Activated CD8-positive, alpha-beta memory T cell treated with anti-CD3 and anti-CD28 coated beads, Interleukin-2, amount 10 ng/mL, durations not matched to agents 7 days and 5 days (primary cell): ENCODE data around the gene IMMP1L. TPM values are rescaled to one million over a fixed set of nuclear protein-coding genes. Genes with fewer than 3 reads are reported as not detected.

Experiments
- ATAC-seq: fragments of 150-1000 bp; cut with Tn5 transposase; one replicate; pipeline ENCODE4 v1.10.0; 2021; ENCODE audit warnings: moderate library complexity
- CTCF ChIA-PET: fragments of 350-600 bp; sonication (Branson Sonifier 250); formaldehyde crosslinking; loops from one replicate; lab custom pipeline; 2021; ENCODE audit warnings: antibody characterized with exemption; lab: Charles Lee
- DNase-seq: peaks from one replicate; pipeline ENCODE4 v3.0.0-alpha.2; 2020
- H3K27ac Mint-ChIP-seq: one replicate; pipeline ENCODE4 v1.8.0; 2021; ENCODE audit warnings: mild to moderate bottlenecking, mixed read lengths
- H3K27me3 Mint-ChIP-seq: one replicate; pipeline ENCODE4 v1.8.0; 2021; ENCODE audit warnings: mixed read lengths
- H3K36me3 Mint-ChIP-seq: one replicate; pipeline ENCODE4 v1.8.0; 2021; ENCODE audit warnings: mild to moderate bottlenecking, mixed read lengths
- H3K4me1 Mint-ChIP-seq: one replicate; pipeline ENCODE4 v1.8.0; 2021; ENCODE audit warnings: mixed read lengths
- H3K4me3 Mint-ChIP-seq: one replicate; pipeline ENCODE4 v1.8.0; 2021; ENCODE audit warnings: mild to moderate bottlenecking, moderate library complexity, mixed read lengths
- H3K9me3 Mint-ChIP-seq: one replicate; pipeline ENCODE4 v1.8.0; 2022; ENCODE audit warnings: low read depth, mixed read lengths
- total RNA-seq, 2 experiments: library from RNA; stranded (reverse); gene quantifications; one replicate each; pipeline ENCODE4 v1.2.3, GENCODE V29; 2021

Gene IMMP1L, protein sequence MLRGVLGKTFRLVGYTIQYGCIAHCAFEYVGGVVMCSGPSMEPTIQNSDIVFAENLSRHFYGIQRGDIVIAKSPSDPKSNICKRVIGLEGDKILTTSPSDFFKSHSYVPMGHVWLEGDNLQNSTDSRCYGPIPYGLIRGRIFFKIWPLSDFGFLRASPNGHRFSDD
- 10 to 100 TPM; 15.2 to 19.9 TPM for total RNA-seq

DNA sequence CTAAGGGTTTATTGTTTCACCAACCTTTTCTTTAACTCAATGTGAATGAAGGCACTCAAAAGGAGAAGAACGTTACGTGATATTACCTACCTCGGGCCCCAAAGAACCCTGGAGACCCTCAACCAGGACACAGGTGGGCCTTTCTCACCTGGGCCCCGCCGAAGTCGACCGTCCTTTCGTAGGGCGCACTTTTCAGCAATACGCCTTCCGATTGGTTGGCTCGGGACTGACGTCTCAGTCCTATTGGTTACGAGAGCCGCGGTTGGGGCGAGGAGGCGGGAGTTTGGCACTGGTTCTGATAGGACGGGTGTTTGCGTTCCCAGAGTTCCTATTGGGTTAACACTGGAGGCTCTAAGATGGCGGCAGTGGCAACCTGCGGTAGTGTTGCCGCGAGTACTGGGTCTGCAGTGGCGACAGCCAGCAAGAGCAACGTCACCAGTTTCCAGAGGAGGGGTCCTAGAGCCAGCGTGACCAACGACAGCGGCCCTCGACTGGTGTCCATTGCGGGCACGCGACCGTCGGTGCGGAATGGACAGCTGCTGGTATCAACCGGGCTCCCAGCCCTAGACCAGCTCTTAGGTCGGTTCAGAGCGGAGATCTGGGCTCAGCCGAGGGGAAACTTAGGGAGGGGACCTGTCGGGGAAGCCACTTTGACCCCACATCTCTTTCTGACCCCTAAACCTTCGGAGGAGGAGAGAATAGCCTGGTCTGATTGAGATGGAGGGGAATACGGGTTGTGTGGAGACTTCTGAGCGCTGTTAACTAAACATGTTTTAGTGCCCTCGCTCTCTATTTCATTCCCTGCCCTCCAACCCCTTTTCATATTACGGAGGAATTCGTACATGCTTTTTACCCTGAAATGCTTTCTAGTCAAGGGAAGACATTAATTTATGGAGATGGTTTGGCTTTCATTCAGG is at the start of gene IMMP1L, which contains the start of gene ELP4:
Gene IMMP1L, minus strand, starts transcription at position 194 of the 917 bp plus-strand sequence. CDS start 46,346 bp downstream, outside the sequence.
Gene ELP4, plus strand, starts transcription at position 339 of the 917 bp plus-strand sequence. Its CDS starts 18 bp downstream, at position 357.
- Mint-ChIP-seq H3K4me1 (peaks cover 26% of the 10 kb centered on the region), H3K4me3 (peak within 1 kb of the TSS; percentile 95), H3K27ac (peak within 1 kb of the TSS; percentile 93), H3K9me3 (no peaks in the 10 kb centered on the region), H3K27me3 (no peaks in the 10 kb centered on the region), H3K36me3 (peaks cover 10% of the 10 kb centered on the region)
- CTCF ChIA-PET = no interaction called here
- DNase-seq (peak; percentile 97), ATAC-seq (peak; percentile 99)

DNA sequence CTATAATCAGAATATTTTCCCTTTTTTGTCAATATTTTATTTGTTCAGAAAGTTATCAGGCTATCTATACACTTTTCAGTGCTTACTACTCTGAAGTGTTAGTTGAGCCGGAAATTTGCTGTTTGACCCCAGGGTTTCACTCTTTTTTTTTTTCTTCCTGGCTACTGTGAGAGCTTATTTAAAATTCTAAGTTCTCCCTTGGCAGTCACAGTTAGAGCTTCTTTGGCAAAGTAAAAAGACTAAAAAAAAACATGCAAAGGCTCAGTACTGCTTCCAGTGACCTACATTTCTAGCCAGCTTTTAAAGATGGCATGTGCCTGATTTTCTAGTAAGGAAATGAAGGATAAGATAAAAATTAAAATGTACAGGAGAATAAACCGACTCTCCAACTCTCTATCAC is 48.6 kb upstream of the IMMP1L start:
- Mint-ChIP-seq H3K36me3 (peaks cover 1% of the 10 kb centered on the region), H3K4me1 (no peaks in the 10 kb centered on the region), H3K9me3 (no peaks in the 10 kb centered on the region), H3K27ac (no peak overlapping the region), H3K4me3 (no peak overlapping the region), H3K27me3 (no peaks in the 10 kb centered on the region)
- CTCF ChIA-PET = no interaction called here
- ATAC-seq = no peak
- no peak for DNase-seq

DNA sequence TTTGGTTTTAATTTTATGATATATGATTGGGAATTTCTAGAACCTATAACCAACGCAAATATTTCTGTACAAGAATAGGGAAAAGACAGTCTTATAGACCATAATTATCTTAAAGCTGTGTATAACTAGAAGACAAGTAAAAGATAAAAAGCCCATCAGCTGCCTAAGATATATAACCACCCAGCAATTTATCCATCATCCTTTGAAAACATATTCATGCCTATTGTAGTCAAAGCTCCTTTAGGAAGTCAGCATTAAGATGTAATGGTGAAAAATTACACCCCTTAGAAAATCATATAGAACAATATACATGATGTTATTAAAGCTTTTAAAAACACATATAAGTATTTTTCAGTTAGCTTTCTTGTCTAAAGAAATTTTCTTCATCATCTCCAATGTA is 46.5 kb upstream of the IMMP1L start:
- Mint-ChIP-seq H3K4me1 (no peaks in the 10 kb centered on the region), H3K36me3 (peaks cover 1% of the 10 kb centered on the region), H3K4me3 (no peak overlapping the region), H3K9me3 (no peaks in the 10 kb centered on the region), H3K27ac (no peak overlapping the region), H3K27me3 (no peaks in the 10 kb centered on the region)
- CTCF ChIA-PET = no interaction called here
- no peak for DNase-seq
- no peak for ATAC-seq

DNA sequence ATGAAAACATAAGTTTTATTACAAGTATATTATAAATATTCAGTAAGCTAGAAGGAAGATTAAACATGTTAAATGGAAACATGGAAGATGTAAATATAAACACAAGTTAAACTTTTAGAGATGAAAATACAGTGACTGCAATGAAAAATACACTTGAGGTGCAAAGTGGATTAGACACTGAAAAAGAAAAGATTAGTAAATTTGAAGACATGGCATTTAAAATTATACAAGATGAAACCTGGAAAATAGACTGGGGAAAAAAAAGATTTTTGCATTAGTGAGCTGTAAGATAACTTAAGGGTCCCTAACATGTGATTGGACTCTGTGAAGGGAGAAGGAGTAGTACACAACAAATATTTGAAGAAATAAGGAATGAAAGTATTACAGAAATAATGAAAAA is 33.4 kb upstream of the IMMP1L start:
- Mint-ChIP-seq H3K4me1 (no peaks in the 10 kb centered on the region), H3K36me3 (peaks cover 27% of the 10 kb centered on the region), H3K9me3 (peaks cover 11% of the 10 kb centered on the region), H3K27ac (no peak overlapping the region), H3K27me3 (no peaks in the 10 kb centered on the region), H3K4me3 (no peak overlapping the region)
- CTCF ChIA-PET = no interaction called here
- no peak for DNase-seq
- ATAC-seq = no peak

DNA sequence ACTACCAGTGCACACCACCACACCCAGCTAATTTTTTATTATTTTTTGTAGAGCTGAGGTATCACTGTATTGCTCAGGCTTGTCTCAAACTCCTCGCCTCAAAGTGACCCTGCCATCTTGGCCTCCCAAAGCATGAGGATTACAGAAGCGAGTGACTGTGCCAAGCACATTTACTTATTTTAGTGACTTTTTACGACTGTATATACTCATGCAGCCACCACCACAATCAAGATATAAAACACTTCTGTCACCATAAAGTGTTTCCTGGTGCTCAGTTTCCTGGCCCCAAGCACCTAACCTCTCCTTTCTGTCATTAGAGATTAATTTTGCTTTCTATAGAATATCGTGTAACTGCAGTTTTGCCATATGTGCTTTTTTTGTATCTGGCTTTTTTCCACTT is 26.1 kb upstream of the IMMP1L start:
- Mint-ChIP-seq H3K27ac (no peak overlapping the region), H3K36me3 (peaks cover 13% of the 10 kb centered on the region)
- CTCF ChIA-PET = no interaction called here

DNA sequence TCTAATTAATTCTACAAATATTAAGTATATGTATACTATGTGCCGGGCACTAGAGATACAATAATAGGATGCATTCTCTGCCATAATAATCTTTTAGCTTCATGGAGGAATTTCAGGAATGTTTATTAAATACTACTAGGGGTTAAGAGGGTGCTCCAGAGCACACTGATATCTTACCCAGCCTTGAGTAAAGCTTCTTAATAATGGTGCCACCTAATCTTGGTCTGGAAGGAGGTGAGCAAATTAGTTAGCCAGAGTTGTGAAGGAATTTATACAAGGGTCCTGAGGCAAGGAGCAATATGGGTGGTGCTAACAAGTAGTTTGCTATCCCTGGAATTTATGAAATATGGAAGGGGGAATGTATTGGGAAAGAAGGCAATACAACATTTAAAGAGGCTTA is 21.9 kb upstream of the IMMP1L start:
- CTCF ChIA-PET = no interaction called here
- DNase-seq = no peak
- Mint-ChIP-seq H3K4me3 (no peak overlapping the region), H3K9me3 (no peaks in the 10 kb centered on the region), H3K27me3 (no peaks in the 10 kb centered on the region), H3K27ac (no peak overlapping the region), H3K36me3 (peaks cover 7% of the 10 kb centered on the region), H3K4me1 (no peaks in the 10 kb centered on the region)
- no peak for ATAC-seq

More for the DNA sequence above, 26.1 kb upstream of the IMMP1L start:
- Mint-ChIP-seq H3K4me3 (no peak overlapping the region), H3K9me3 (no peaks in the 10 kb centered on the region), H3K27me3 (no peaks in the 10 kb centered on the region), H3K4me1 (no peaks in the 10 kb centered on the region)
- DNase-seq (no peak), ATAC-seq (no peak)

DNA sequence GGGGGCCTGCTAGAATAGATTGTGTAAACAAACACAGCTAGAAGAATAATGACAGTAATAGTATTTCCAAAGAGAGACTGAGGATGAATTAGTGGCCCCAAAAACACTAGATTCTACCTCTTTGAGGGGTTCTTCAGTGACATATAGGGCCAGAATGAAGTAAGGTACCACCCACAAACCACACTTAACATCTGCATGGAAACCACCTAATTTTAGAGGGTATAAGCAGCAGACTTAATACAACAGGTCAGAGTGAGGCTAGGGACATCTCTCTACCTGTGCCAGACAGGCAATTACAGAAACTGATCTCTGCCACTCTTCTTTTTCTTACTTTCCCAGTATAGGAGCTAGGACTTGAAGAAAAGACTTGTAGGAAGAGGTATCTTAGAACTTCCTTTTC is 20.3 kb upstream of the IMMP1L start:
- Mint-ChIP-seq H3K4me3 (no peak overlapping the region), H3K27ac (no peak overlapping the region), H3K4me1 (no peaks in the 10 kb centered on the region), H3K36me3 (peaks cover 5% of the 10 kb centered on the region), H3K9me3 (no peaks in the 10 kb centered on the region), H3K27me3 (no peaks in the 10 kb centered on the region)
- no peak for ATAC-seq
- CTCF ChIA-PET = no interaction called here
- no peak for DNase-seq

DNA sequence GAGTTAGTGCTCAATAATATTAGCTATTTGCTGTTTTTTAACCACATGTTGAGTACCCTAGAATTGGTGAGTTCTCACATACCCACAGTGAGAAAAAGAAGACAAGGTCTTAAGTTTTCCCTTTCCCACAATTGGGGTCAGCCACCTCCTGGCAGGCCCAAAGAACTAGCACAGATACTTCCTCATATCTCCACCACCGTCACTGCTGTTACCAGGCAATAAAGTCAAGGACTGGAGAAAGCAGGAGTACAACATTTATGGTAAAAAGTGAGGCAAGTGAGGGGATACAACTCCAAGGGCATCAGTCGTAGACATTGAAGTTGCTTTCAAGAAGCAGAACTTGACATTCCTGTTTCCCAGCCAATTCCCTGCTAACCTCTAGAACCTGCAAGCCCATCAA is 19.8 kb upstream of the IMMP1L start:
- ATAC-seq (no peak), DNase-seq (no peak)
- Mint-ChIP-seq H3K4me3 (no peak overlapping the region), H3K9me3 (no peaks in the 10 kb centered on the region), H3K4me1 (no peaks in the 10 kb centered on the region), H3K27ac (no peak overlapping the region), H3K27me3 (no peaks in the 10 kb centered on the region), H3K36me3 (peaks cover 7% of the 10 kb centered on the region)
- CTCF ChIA-PET = no interaction called here

DNA sequence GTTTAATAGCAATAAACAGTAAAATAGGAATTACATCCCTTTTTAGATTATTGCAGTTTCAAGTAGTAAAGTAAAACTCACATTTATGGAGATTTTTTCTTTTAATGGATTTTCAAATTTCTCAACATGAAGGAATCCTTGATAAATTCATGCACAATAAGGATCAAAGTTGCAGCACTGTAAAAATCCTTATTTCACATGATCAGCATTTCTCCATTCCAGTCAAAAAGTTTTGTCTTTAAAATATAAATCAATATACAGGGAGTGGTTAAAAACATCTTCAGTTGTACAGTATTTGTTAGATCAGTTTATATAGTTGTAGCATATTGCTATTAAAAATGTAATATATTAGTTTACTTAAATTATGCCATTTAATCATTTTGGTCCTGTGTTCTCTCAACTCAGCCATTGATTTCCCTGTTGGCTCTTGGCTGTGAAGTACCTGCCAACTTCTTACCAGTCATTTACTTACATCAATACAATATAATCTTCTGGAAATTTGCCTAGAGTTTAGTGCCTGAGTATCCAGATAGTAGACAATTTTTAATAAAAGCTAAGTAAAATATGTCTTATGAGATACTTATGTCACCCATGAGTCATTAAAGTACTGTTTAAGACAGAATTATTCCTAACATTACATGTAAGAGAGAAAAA is 12.2 kb upstream of the IMMP1L start:
- no peak for ATAC-seq
- Mint-ChIP-seq H3K36me3 (peaks cover 6% of the 10 kb centered on the region), H3K4me1 (no peaks in the 10 kb centered on the region), H3K4me3 (no peak overlapping the region), H3K9me3 (no peaks in the 10 kb centered on the region), H3K27ac (no peak overlapping the region), H3K27me3 (no peaks in the 10 kb centered on the region)
- CTCF ChIA-PET = no interaction called here
- no peak for DNase-seq

DNA sequence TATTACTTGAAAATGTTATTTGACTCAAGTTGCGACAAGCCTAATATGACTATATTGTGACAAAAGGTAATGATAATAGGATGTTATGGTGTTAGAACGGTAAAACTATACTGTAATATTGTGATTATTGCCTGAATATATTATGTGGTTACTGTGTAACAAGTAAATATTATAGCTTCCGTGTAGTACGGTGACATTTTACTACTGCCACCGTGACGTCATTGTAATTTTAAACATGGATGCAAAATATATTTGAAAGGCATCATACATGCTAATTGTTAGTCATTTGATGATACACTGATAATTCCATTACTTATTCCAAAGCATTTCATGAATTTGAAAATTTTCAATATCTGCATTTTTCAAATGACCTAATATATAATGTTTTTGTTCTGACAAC is 2.7 kb upstream of the IMMP1L start:
- Mint-ChIP-seq H3K27me3 (no peaks in the 10 kb centered on the region), H3K36me3 (peaks cover 4% of the 10 kb centered on the region), H3K9me3 (no peaks in the 10 kb centered on the region), H3K4me1 (peaks cover 26% of the 10 kb centered on the region), H3K27ac (no peak overlapping the region), H3K4me3 (no peak overlapping the region)
- DNase-seq = no peak
- ATAC-seq = no peak
- CTCF ChIA-PET = no interaction called here

DNA sequence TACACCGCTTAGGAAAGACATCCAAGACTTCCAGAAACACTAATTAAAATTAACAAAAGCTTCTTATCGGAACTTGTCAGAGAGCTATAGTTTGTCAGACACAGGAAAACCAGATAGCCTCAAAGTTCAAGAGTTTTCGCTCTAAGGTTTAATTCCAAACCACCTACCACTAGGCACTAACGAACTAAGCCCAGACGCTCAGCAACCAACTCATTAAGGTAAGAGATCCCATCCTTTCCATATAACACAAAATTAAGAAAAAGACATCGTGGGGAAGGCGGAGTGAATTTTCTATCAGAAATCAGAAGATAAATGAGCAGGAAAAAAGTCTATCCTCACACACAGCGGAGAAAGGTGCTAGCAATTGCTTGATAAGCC is 382 bp downstream of the IMMP1L start:
- Mint-ChIP-seq H3K27me3 (no peaks in the 10 kb centered on the region), H3K4me3 (peak overlapping the region; percentile 95), H3K27ac (peak overlapping the region; percentile 93), H3K9me3 (no peaks in the 10 kb centered on the region), H3K4me1 (peaks cover 26% of the 10 kb centered on the region), H3K36me3 (peaks cover 15% of the 10 kb centered on the region)
- CTCF ChIA-PET = no interaction called here
- ATAC-seq = peak; percentile 8
- DNase-seq = no peak

DNA sequence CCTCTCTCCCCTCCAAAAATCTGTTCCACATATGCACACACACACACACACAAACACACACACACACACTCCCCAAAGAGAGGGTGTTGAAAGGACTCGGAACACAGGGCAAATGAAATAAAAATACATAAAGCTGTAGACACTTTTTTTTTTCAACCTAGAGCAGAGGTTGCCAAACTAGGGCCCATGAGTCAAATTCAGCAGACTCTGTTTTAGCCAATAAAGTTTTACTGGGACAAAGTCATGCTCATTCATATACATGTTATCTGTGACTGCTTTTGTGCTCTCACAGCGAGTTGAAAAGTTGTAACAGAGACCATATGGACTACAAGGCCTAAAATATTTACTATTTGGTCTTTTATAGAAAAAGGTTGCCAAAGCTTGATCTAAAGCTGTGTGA is 8.9 kb downstream of the IMMP1L start:
- Mint-ChIP-seq H3K27me3 (no peaks in the 10 kb centered on the region), H3K4me1 (no peaks in the 10 kb centered on the region), H3K9me3 (no peaks in the 10 kb centered on the region), H3K4me3 (no peak overlapping the region), H3K27ac (no peak overlapping the region), H3K36me3 (peaks cover 20% of the 10 kb centered on the region)
- DNase-seq (no peak), ATAC-seq (no peak)
- CTCF ChIA-PET = no interaction called here

DNA sequence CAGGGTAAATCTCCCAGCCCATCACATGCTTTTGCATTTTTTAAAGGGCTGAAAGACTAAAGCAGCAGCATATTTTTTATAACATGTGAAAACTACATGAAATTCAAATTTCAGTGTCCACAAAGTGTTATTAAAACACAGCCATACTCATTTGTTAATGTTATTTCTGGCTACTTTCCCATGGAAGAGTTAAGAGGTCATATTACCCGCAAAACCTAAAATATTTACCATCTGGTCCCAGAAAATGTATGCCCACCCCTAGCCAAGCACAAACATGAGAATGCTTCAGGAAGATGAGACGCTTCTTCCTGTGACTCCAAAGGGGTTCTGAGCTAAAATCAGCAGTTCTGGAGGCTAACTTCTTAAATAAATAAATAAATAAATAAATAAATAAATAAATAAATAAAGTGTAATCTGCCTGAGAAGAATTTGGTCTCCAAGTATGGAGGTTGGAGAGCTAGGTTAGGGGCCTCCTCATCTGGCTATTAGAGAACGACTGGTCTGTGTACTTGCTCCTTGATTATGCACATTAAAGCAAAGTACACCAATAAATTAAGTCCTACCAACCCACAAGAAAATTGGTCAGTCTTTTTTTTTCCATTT is 9.7 kb downstream of the IMMP1L start:
- CTCF ChIA-PET = no interaction called here
- ATAC-seq (no peak), DNase-seq (no peak)
- H3K27me3 Mint-ChIP-seq = no peaks in the 10 kb centered on the region
- no peak overlapping the region for H3K27ac Mint-ChIP-seq
- H3K4me1 Mint-ChIP-seq = no peaks in the 10 kb centered on the region
- H3K9me3 Mint-ChIP-seq = peaks cover 5% of the 10 kb centered on the region
- H3K4me3 Mint-ChIP-seq = no peak overlapping the region
- H3K36me3 Mint-ChIP-seq = peaks cover 24% of the 10 kb centered on the region
